ENCODE measurements around the gene PHLDB1.

The PHLDB1 gene

DNA sequence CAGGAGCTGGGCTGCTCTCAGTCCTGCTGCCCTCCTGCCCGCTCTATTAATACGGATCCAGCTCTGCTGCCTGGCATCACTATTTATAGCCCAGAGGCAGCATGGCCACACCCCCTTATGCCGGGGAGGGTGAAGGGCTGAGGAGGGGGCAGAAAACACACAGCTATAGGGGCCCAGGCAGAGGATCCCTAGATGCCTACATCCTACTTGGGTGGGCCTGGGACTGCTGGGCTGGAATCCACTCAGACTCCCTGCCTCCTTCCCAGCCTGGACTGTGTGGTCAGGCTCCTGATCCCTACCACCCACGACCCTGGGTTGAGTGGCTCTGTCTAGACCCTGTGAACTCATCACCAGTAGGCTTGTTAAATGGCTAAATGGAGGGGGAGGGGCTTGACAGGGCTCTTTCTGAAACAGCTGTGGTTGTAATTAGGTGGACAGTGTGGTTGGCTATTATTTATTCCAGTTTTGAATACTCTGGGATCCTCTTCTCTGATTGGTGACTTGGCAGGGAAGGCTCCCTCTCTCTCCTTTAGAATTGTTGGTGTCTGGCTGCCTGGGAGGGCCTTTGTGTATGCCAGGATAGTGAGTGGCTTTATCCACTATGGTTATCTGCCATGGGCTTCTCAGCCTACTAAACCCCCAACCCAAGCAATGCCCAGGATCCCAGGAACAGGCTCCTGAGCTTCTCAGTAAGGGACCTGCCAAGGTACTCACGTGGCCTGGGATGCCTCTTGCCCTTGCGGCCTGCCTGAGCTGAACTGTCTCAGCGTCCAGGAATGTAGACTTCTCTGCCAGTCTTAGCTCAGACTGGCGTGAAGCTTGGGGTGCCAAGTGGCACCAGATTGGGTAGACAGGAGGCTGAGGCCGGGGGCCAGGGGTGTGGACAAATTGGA lies 15.2 kb downstream of the PHLDB1 start:
- DNase-seq (ENCODE audit: low spot score): no peak

DNA sequence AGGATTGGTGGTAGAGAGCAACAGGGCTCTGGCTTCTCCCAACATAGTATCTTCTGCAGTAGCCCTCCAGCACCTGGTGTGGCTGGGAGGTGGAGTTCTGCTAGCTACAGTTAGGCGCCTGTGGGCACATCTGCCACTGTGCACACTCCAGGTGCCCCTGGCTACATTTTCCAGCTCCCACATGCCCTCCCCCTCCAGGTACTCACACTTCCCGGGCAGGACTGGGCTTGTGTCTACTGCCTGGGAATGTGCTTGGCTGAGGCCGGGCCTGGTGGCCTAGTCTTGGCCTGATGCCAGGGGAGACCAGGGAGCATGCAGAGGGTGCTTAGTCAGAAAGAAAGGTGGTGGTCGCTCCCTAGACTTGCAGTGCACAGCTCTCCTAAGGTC lies 15.8 kb downstream of the PHLDB1 start:
- DNase-seq (ENCODE audit: low spot score): no peak

DNA sequence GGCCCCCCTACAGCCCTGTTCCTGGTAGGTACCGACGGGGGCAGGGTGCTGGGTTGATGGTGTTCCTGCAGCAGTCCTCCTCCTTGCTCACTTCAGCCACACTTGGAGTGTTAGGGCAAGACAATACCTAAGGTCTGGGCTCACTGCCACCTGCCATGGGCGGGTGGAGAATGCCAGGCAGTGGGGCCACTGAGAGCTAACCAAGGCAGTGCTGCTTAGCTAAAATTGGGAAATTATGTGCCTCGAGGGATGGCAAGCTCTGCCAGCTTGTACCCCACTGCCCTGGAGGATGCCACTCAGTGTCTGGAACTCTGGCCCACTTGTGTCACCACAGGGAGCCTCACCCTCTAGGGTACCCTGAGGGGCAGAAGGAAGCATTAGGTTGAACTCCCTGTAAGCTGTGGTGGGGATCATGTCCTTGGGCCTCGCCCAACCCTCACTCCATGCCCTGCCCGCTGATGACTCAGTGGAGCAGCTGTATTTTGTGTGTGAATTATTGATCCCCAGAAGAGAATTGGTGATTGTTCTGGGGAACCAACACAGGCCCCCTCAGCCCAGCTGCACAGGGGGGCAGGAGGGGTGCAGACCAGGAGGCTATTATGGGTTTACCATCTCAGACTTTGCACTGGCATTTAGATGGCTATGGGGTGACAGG lies 17.7 kb downstream of the PHLDB1 start:
- no peak for DNase-seq (ENCODE audit: low spot score)

DNA sequence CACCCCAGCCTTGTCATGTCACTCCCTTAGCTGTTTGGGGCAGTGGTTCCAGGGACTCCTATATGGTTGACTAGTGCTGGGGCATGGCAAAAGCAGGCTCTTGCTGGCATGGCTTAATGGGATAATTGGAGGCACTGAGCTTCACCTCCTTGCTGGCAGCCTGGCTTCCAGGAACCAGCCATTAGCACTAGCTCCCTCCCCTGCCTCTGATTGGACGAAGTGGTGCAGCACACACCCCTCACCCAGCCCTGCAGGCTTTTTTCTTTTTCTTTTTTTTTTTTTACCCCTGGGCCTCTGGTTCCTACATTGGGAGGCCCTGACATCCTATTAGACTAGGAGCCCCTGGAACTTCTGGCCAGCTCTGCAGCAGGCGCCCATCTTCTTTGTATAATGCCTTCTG lies 18.6 kb downstream of the PHLDB1 start:
- no peak for DNase-seq (ENCODE audit: low spot score)

DNA sequence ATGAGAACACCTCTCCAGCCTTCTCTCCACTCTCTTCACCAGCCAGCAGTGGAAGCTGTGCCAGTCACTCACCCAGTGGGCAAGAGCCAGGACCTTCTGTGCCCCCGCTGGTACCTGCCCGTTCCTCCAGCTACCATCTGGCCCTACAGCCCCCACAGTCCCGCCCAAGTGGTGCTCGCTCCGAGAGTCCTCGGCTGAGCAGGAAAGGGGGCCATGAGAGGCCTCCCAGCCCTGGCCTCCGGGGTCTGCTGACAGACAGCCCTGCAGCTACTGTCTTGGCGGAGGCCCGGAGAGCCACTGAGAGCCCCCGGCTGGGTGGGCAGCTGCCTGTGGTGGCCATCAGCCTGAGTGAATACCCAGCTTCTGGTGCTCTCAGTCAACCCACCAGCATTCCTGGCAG lies 20.2 kb downstream of the PHLDB1 start:
- no peak for DNase-seq (ENCODE audit: low spot score)

DNA sequence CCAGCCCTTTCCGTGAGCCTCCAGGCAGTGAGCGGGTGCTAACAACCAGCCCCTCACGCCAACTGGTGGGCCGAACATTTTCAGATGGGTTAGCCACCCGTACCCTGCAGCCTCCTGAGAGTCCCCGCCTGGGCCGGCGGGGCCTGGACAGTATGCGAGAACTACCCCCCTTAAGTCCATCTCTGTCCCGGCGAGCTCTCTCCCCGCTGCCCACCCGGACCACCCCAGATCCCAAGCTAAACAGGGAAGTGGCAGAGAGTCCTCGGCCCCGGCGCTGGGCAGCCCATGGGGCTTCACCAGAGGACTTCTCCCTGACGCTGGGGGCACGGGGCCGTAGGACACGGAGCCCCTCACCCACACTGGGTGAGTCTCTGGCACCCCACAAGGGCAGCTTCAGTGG lies 20.6 kb downstream of the PHLDB1 start:
- DNase-seq (ENCODE audit: low spot score): no peak

DNA sequence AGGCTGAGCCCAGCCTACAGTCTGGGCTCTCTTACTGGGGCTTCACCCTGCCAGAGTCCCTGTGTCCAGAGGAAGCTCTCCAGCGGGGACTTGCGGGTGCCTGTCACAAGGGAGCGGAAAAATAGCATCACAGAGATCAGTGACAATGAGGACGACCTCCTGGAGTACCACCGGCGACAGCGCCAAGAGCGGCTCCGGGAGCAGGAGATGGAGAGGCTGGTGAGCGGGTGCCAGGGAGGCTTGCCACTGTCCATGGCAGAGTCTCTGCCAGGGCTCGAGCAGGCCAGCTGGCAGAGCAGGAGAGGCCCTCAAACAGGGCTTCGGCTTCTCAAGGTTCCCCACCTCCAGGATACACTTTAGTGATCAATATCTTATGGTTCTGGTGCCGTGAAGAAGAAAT lies 21.0 kb downstream of the PHLDB1 start:
- no peak for DNase-seq (ENCODE audit: low spot score)

DNA sequence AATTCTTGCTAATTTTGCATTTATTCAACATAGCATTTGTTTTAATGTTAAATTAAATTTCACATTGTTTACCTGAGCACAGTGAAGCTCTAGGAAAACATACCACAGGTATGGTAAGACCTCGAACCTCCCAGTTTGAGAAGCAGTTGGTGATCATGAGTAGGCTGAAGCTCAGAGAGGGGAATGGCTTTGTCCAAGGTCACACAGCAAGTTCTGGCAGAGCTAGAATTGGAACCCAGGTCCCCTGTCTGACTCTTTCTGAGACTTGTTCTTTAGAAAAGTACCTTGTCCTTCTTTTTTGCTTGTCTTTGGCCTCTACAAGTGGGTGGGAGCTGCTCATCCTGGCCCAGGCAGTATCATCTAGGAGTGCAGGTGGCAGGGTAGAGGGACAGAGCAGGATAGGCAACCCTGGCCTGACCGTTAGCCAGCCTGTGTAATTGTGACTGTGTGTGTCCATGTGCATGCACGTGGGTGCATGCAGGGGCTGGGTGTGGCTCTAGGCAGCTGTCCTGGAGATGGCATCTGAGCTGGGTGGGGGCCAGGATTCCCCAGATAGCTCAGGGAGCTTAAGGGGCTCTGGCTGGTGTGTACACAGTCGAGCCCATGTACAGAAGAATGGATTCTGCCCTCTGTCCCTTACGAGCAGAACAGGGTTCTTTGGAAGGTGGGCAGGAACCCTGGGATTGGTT lies 21.6 kb downstream of the PHLDB1 start:
- DNase-seq (ENCODE audit: low spot score): no peak

DNA sequence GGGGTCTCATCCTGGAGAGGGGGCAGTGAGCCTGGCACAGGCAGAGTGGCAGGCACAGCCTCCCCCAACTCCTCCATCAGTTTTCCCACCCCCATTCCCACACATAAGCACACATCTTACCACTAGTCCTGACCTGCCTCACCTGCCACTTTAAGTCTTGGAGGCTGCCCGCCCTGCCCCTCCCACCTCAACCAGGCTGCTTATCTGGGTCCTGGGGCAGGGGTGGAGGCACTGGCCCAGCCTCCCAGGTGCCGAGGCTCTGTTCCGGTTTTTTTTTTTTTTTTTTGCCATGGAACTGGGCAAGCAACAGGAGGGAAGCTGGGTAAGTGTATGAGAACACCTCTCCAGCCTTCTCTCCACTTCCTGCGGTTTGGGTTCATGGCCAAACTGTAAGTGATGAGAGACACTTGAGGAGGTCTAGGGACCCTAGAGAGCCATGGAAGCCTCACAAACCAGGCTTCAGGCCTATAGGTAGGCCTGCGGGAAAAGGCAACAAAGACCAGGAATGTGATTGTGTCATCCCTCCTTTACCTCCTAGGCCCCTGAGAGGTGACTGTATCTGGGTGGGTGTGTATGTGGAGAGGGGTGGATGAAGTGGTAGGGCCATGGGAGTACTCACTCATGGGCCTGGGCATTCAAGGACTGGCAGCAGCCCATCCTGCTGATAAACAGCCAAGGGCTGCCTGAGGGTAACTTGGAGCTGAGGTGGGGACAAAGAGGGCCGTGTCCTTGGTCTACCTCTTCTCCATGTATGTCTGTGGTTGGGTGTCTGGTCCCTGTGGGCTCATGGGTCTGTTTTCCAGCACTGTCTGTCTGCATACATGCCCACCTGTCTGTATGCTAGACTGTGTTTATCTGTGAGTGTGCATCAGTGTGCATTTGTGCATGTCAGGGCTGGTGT lies 22.6 kb downstream of the PHLDB1 start:
- no peak for DNase-seq (ENCODE audit: low spot score)

DNA sequence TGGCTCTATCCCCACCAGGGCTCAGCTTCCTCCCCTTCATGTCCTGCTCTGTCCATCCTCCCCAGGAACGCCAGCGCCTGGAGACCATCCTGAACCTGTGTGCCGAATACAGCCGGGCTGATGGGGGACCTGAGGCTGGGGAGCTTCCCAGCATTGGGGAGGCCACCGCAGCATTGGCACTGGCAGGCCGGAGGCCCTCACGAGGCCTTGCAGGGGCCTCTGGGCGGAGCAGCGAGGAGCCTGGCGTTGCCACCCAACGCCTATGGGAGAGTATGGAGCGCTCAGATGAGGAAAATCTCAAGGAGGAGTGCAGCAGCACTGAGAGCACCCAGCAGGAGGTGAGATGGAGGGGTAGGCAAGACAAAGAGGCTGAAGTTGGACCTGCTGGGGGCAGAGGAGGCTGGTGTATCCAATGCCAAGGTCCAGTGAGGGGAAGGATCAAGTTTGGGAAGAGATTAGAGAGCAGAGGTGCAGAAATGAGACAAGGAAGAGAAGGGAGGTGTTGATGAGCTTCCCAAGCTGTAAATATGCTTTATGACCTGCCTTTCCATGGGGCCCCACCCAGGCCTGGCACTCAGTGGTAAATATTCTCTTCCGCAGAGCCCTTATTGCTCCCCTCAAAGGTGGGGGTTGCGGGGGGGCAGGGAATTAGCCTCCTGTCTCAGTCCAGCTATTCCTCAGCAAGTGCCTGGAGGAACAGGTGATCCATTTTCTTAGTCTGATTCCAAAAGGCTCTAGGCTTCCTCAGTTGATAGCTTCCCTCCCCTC lies 23.9 kb downstream of the PHLDB1 start:
- DNase-seq (ENCODE audit: low spot score): no peak

DNA sequence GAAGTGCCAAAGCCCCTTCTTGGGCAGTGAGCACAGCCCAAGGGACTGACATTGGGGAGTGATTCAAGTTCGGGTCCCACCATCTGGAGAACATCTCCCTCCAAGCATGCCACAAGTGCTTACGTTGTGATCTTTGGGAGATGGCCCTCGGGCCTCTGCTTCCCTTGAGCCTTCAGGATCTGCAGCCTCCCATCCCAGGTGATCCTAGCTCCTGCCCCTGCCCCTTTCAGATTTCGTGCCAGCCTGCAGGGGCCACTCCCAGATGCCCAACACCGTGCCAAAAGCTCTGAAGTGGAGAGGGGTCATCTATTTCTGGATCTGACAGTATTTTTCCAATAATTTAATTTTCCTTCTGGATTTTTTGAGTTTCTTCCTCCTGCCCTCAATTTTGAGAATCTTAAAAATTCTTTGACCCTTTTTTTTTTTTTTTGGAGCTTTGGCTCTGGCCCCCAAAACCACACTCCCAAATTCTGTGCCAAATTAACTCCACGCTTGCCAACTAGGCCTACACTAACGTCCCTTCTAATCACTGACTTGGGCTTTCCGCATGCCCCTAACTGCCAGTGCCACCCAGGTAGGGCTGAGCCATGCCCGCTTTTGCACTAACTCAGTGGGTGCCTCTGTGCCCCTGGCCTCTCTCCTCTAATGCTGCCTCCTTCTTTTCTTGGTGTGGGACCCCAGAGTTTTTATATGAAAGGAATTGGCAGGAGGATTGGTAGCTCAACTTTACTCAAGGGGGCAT lies 25.3 kb downstream of the PHLDB1 start:
- no peak for DNase-seq (ENCODE audit: low spot score)

DNA sequence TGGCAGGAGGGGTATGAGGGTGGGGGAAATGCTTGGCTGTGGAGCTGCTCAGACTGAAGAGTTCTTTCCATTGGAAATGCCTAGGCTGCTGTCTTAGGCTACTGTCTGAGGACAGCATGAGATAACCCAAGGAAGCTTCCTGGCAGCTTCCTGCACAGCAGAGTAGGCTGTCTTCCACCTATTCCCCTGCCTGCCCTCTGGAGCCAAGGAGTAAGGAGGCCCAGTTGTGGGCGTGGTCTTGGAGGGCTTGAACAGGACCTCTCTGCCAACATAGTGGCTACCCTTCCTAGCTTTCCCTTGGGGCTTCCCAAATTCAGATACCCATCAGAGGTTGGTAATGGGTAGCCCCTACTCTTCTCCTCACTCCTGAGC lies 25.9 kb downstream of the PHLDB1 start:
- DNase-seq (ENCODE audit: low spot score): no peak

DNA sequence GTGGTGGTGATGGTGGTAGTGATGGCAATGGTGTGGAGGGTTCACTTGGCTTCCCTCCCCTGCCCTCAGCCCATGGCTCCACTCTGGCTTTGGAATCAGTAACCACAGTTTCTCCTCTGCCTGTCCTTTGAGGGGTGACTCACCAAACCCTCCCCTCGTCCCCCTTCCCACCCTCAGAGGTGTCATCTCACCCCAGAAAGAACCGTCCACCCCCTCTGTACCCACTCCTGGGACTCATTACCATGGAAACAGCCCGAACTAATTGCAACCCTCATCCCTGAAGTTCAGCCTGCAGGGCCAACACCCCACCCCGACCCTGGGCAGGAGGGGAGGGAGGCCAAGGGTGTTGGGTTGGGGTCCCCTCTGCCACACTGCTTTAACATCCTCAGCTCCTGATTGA lies 26.6 kb downstream of the PHLDB1 start:
- DNase-seq (ENCODE audit: low spot score): no peak

DNA sequence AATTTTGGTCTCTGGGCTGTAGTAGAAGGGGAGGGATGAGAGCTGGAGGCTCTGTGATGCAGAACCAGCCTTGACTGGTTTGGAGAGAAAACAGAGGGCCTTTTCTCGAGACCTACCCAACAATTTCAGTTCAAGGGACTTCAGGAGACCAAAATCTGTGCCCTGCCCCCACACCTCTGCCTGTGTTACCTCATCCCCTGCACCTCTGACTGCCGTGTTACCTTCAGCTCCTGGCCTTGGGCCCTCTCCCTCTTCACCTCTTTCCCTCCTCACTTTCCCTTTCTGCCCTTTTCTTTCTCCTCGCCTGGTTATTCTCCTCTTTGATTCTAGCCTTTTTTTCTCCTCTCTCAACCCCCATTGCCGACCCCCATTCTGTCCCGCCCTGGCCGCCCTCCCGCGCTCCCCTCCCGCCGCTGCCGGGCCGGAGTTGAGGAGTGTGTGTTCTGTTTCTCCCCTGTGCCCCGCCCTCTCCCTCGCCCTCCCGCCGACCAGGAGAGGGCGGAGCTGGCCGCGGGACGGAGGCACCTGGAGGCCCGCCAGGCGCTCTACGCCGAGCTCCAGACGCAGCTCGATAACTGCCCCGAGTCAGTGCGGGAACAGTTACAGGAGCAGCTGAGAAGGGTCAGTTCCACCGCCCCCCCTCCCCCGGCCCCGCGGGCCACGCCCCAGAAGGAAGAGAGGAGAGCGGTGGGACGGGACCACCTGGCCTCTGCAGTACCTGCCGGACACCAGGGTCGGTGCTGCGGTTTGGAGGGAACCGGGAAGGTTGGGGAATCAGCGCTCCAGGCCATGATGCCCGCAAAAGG lies 27.2 kb downstream of the PHLDB1 start:
- DNase-seq (ENCODE audit: low spot score): no peak

DNA sequence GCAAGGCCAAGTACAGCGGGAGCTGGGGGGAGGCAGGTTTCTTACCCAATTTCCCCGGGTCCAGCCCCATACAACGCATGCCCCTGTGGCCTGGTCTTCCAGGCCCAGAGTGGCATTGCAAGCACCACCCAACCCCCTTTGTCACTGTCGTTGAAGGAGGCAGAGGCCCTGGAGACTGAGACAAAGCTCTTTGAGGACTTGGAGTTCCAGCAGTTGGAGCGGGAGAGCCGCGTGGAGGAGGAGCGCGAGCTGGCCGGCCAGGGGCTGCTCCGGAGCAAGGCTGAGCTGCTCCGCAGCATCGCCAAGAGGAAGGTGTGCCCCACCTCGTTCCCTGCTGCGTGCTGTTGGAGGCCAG lies 27.8 kb downstream of the PHLDB1 start:
- DNase-seq (ENCODE audit: low spot score): no peak

DNA sequence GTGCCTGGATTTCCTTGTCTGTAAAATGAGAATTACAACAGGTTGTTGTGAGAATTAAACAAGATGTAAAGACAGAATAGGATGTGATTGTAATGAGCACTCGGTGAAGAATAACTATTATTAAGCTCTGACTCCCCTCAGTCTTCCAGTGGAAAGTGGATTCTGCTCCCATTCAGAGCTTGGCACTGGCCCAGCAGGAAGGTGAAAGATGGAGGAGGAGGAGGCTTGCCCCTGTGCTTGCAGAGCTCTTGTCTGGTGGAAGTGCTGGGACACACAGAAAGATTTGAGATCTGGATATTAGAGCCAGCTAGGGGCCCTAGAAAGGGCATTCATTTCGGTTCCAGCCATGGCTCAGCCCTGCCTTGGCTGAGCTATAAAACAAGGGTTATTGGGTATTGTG lies 28.2 kb downstream of the PHLDB1 start:
- no peak for DNase-seq (ENCODE audit: low spot score)

DNA sequence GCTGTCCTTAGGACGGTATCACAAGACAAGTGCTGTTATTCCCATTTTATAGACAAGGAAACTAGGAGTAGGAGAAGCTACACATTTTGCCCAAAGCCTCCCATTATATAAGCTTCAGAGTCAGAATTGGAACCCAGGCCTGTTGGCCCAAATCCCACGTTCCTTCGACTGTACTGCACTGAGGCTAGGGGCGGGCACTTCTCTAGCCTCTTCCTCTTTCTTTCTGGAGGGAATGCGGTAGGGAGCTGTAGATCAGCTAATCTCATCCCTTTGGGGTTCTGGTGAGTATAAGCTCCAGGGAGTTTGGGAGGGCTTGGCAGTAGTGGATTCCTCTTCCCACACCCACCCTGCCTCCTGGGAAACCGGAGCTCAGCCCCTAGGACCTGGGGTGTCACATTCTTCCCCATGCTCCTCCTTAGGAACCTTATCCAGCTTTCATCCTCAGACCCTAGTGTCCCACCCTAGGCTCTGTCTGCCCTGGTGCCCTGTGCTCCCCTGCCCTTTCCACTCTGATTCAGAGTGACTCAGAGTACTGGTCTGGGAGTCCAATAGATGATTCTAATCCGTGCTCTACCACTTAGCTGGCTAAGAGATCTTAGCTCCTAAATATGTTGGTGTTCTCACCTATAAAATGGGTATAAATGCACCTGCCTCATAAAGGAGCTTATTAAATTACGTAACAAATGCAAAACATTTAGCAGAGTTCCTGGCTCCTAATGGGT lies 29.3 kb downstream of the PHLDB1 start:
- no peak for DNase-seq (ENCODE audit: low spot score)

DNA sequence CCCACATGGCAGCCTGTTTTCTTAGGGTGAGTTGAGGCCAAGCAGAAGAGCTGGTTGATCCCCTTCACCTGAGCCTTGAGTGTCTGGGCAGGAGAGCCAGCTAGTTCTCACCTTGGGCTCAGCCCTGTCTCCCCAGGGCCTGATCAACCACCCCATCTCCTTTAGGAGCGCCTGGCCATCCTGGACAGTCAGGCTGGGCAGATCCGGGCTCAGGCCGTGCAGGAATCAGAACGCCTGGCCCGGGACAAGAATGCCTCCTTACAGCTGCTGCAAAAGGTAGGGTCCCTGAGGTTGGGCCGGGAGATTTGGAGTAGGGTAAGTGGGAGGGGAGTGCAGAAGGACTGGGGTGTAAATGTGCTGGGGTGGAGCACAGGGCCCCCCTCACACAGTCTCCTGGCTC lies 31.3 kb downstream of the PHLDB1 start:
- DNase-seq (ENCODE audit: low spot score): no peak

DNA sequence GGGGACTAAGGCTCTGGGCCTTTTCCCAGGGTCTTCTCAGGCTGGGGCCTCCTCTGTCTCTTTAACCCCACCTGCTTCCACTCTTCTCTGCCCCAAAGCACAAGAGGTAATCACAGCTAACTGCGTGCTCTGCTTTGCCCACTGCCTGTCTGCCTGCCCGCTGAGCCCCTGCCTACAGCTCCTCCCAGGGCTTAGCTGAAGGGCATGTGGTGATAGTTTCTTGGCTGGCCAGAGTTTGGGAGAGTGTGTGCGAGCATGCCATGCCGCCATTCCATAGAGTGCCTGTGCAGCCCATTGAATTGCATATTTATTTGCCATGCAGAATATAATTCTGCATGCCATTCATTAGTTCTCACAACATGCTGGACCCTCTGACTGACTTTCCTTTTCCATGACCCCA lies 32.5 kb downstream of the PHLDB1 start:
- no peak for DNase-seq (ENCODE audit: low spot score)

All from NAMALWA (cell line).